Nephron (organoid): ENCODE data around the gene SMU1.
"Not testable (repeated sequence)": the region's sequence is repeated elsewhere in the genome, so short reads cannot be mapped to it uniquely, and the experiment has no call there.

Experiments used
- H3K27ac Mint-ChIP-seq, 3 experiments: 2 replicates each; pipeline ENCODE4 v1.8.0; 2020; ENCODE audit warnings: mixed read lengths in 3 of 3, mild to moderate bottlenecking in 2 of 3, moderate library complexity in 1 of 3
- H3K27me3 Mint-ChIP-seq: 2 replicates; pipeline ENCODE4 v1.8.0; 2021; ENCODE audit warnings: low read depth, mild to moderate bottlenecking, moderate library complexity, mixed read lengths
- H3K36me3 Mint-ChIP-seq: 2 replicates; pipeline ENCODE4 v1.8.0; 2020; ENCODE audit warnings: low read depth, mixed read lengths
- H3K4me1 Mint-ChIP-seq: 2 replicates; pipeline ENCODE4 v1.8.0; 2020; ENCODE audit warnings: mixed read lengths
- H3K4me3 Mint-ChIP-seq, 3 experiments: 2 replicates each; pipeline ENCODE4 v1.8.0; 2020; ENCODE audit warnings: mild to moderate bottlenecking in 3 of 3, mixed read lengths in 3 of 3, moderate library complexity in 2 of 3
- H3K9me3 Mint-ChIP-seq: 2 replicates; pipeline ENCODE4 v1.8.0; 2020; ENCODE audit warnings: mixed read lengths
- TF ChIP-seq, protein P1 (sequence below), 3 experiments: fragments of 200-600 bp; sonication (generic); IDR thresholded peaks; one replicate each; pipeline ENCODE4 v1.5.0; 2021; ENCODE audit warnings: antibody characterized with exemption in 3 of 3; ENCODE audit not compliant: unreplicated experiment in 3 of 3

Gene SMU1

DNA sequence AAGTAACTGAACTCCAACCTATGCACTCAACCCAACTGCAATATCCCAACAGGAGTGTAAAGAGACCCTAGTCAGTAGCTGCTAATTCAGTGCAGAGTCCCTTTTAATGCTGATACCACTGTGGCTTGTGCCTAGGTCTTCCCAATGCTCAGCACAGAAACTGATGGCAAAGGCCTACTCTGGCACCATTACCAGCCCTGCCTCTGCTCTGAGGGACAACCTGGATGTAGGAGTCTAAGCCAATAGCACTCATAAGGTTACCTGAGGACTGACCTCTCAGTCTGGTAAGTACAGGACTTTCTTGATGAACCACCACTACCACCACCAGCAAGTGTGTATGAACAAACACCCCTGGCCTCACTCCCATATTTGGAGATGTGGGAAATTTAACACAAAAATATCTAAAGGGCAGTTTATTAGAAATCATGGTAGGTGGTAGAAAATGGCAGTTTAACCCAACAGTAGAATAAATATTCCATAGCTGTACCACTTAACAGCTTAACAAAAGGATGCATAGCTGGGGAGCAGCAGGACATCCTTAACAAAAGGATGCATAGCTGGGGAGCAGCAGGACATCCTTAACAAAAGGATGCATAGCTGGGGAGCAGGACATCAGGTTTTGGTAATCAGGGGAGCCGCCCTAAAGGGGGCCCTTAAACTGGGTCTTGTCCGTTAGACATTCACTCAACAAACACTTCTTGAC is 62.4 kb downstream of the SMU1 start:
- Mint-ChIP-seq H3K4me1 (peaks cover 9% of the 10 kb centered on the region), H3K27ac (no peak overlapping the region), H3K36me3 (peaks cover 7% of the 10 kb centered on the region), H3K27me3 (no peaks in the 10 kb centered on the region), H3K4me3 (no peak overlapping the region), H3K9me3 (no peaks in the 10 kb centered on the region)
- TF ChIP-seq, protein P1, sequence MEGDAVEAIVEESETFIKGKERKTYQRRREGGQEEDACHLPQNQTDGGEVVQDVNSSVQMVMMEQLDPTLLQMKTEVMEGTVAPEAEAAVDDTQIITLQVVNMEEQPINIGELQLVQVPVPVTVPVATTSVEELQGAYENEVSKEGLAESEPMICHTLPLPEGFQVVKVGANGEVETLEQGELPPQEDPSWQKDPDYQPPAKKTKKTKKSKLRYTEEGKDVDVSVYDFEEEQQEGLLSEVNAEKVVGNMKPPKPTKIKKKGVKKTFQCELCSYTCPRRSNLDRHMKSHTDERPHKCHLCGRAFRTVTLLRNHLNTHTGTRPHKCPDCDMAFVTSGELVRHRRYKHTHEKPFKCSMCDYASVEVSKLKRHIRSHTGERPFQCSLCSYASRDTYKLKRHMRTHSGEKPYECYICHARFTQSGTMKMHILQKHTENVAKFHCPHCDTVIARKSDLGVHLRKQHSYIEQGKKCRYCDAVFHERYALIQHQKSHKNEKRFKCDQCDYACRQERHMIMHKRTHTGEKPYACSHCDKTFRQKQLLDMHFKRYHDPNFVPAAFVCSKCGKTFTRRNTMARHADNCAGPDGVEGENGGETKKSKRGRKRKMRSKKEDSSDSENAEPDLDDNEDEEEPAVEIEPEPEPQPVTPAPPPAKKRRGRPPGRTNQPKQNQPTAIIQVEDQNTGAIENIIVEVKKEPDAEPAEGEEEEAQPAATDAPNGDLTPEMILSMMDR (IDR thresholded peaks at IDR 0.05; ENCODE audit: unreplicated experiment in 3 of 3), result no peak

DNA sequence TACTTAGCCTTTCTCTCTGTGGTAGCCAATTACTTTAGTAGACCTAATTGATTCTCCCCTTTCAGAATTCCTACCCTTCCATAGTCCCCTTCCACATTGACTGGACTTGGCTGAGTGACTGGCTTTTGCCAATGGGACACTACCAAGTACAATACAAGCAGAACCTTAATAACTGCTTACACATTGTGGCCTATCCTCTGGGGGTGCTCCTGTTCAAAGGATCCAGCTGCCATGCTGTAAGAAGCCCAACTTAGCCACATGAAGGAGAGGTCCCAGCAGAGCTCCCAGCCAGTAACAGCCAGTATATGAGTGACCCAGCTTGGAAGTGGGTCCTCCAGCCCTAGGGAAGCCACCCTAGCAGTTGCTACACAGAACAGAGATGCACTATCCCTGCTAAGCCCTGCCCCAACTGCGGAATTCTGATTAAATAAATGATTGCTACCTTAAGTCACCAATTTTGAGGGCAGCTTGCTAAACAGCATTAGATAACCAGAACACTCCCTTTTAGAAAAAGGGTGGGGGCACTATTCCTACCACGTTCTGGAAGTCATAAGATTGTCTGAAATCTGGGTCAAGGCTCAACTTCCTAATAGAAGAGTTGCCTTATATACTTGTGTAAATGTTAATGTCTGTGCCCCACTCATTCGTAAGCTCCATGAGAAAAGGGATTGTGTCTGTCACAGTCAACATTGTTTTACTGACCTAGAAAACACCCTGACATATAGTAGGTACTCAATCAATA is 64.0 kb downstream of the SMU1 start:
- Mint-ChIP-seq H3K36me3 (peaks cover 3% of the 10 kb centered on the region), H3K4me1 (peaks cover 9% of the 10 kb centered on the region), H3K4me3 (no peak overlapping the region), H3K9me3 (no peaks in the 10 kb centered on the region), H3K27me3 (no peaks in the 10 kb centered on the region), H3K27ac (peak overlapping the region in 2 of 3 experiments; percentile 18 to 28)
- TF ChIP-seq, protein P1 (IDR thresholded peaks at IDR 0.05; ENCODE audit: unreplicated experiment in 3 of 3), result no peak

DNA sequence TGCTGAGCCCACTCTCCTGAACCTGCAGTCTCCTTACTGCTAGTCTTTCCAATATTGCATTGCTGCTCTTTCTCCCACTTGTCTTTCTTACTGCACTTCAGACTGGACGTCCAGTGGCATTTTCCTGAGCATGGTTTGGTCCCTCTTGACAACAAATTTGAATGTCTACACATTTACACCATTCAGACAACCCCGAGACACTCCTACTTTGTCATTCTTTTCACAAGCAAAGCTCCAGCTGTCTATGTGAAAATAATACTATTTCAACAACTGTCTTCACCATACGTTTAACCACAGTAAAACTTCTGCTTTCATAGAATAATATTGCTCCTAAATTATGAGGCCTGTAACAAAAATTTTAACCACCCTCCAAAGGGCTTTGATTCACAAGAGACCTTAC is 64.6 kb downstream of the SMU1 start:
- Mint-ChIP-seq H3K36me3 (peaks cover 3% of the 10 kb centered on the region), H3K27me3 (no peaks in the 10 kb centered on the region), H3K27ac (peak overlapping the region; percentile 1 to 12 (median 4)), H3K9me3 (no peaks in the 10 kb centered on the region), H3K4me1 (peaks cover 9% of the 10 kb centered on the region), H3K4me3 (no peak overlapping the region)
- TF ChIP-seq, protein P1 (IDR thresholded peaks at IDR 0.05; ENCODE audit: unreplicated experiment in 3 of 3), result no peak

DNA sequence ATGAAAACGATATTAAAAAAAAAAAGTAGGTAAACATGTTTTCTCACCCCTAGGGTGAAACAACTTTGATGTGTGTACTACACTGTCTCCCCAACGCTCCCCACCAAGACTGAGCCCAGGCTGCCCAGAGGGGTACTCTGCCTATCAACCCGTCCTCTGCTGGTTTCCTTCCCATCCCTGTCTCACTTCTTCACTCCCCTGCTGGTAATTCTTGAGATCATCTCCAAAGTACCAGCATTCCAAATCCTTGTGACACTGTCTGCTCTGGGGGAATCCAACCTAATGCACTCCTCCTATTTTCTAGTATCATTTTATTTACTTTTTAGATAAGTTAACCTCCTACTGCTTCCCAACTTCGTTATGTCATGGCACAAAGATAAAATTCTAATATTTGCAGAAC is 68.7 kb downstream of the SMU1 start:
- Mint-ChIP-seq H3K9me3 (no peaks in the 10 kb centered on the region), H3K27me3 (no peaks in the 10 kb centered on the region), H3K4me1 (peaks cover 9% of the 10 kb centered on the region), H3K4me3 (no peak overlapping the region), H3K36me3 (peaks cover 3% of the 10 kb centered on the region), H3K27ac (no peak overlapping the region)
- TF ChIP-seq, protein P1 (IDR thresholded peaks at IDR 0.05; ENCODE audit: unreplicated experiment in 3 of 3), result no peak

DNA sequence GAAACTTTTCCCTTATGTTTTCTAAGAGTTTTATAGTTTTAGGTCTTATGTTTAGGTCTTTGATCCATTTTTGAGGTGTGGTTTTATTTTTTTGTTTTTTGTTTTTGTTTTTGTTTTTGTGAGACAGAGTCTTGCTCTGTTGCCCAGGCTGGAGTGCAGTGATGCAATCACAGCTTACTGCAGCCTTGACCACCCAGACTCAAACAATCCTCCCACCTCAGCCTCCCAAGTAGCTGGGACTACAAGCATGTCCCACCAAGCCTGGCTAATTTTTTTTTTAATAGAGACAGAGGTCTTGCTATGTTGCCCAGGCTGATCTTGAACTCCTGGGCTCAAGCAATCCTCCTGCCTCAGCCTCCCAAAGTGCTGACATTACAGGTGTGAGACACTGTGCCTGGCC is 71.1 kb downstream of the SMU1 start:
- not testable (repeated sequence) for H3K9me3 Mint-ChIP-seq, H3K27me3 Mint-ChIP-seq, H3K36me3 Mint-ChIP-seq, H3K4me3 Mint-ChIP-seq, H3K27ac Mint-ChIP-seq
- peaks cover 13% of the 10 kb centered on the region for H3K4me1 Mint-ChIP-seq

DNA sequence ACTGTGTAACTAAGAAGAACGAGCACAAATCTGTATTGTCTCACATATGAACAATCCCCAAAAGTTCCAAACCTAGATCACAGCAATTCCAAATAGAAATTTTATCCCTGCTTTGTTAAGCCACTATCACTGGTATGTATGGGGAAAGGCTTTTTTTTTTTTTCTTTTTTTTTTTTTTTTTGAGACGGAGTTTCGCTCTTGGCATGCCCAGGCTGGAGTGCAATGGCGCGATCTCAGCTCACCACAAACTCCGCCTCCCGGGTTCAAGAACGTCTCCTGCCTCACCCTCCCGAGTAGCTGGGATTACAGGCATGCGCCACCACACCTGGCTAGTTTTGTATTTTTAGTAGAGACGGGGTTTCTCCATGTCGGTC is 75.8 kb downstream of the SMU1 start:
- not testable (repeated sequence) for H3K9me3 Mint-ChIP-seq, H3K27me3 Mint-ChIP-seq
- Mint-ChIP-seq H3K4me3 (peak overlapping the region; percentile 95 to 99 (median 98)), H3K36me3 (peaks cover 16% of the 10 kb centered on the region), H3K27ac (peak overlapping the region; percentile 87 to 95 (median 91)), H3K4me1 (peaks cover 20% of the 10 kb centered on the region)
